Liver (tissue), 9 donors: ENCODE measurements around the gene UBE2QL1. TPM values are rescaled to one million over a fixed set of nuclear protein-coding genes. Genes with fewer than 3 reads are reported as not detected.
A peak's percentile ranks its signal among the peaks of the same experiment; 100 is the strongest.

ENCODE experiments used
- DNase-seq: peaks from one replicate; pipeline ENCODE4 v3.0.0-alpha.2; 2017; ENCODE audit warnings: low spot score
- H3K27ac ChIP-seq, 2 donors: one replicate each; pipeline ENCODE4 v1.7.0; 2013; ENCODE audit warnings: inconsistent platforms in 2 of 2, low read length in 2 of 2, control low read depth in 1 of 2, low read depth in 1 of 2, mild to moderate bottlenecking in 1 of 2
- H3K27me3 ChIP-seq, 4 donors: one replicate each; pipeline versions ENCODE4 v1.6.1 to v1.7.0; 2013; ENCODE audit warnings: low read length in 3 of 4, inconsistent platforms in 1 of 4, mild to moderate bottlenecking in 1 of 4, moderate library complexity in 1 of 4; ENCODE audit not compliant: control insufficient read depth in 4 of 4, insufficient read depth in 4 of 4
- H3K36me3 ChIP-seq, 4 donors: one replicate each; pipeline versions ENCODE4 v1.6.1 to v1.7.0; 2013; ENCODE audit warnings: low read length in 3 of 4, mild to moderate bottlenecking in 3 of 4, low read depth in 1 of 4, moderate library complexity in 1 of 4; ENCODE audit not compliant: control insufficient read depth in 4 of 4, insufficient read depth in 3 of 4
- H3K4me1 ChIP-seq, 4 donors: one replicate each; pipeline versions ENCODE4 v1.6.1 to v1.7.0; 2013; ENCODE audit warnings: low read length in 3 of 4, mild to moderate bottlenecking in 3 of 4, moderate library complexity in 1 of 4; ENCODE audit not compliant: control insufficient read depth in 4 of 4, insufficient read depth in 4 of 4
- H3K4me3 ChIP-seq, 3 donors: one replicate each; pipeline versions ENCODE4 v1.6.1 to v1.7.0; 2013; ENCODE audit warnings: low read length in 3 of 3, control low read depth in 1 of 3, low read depth in 1 of 3, mild to moderate bottlenecking in 1 of 3
- H3K9ac ChIP-seq, 2 donors: one replicate each; pipeline ENCODE4 v1.7.0; 2013; ENCODE audit warnings: low read length in 2 of 2, mild to moderate bottlenecking in 2 of 2, moderate library complexity in 2 of 2, control low read depth in 1 of 2, low read depth in 1 of 2
- H3K9me3 ChIP-seq, 4 donors: one replicate each; pipeline versions ENCODE4 v1.6.1 to v1.7.0; 2013; ENCODE audit warnings: low read length in 3 of 4; ENCODE audit not compliant: control insufficient read depth in 4 of 4
- EGR1 ChIP-seq, 2 donors: IDR thresholded peaks; 2 replicates each; pipeline ENCODE4 v1.6.1; 2016 to 2018; ENCODE audit warnings: antibody characterized with exemption in 2 of 2, low read depth in 2 of 2
- FOXA1 ChIP-seq: IDR thresholded peaks from 2 replicates; pipeline ENCODE4 v1.6.1; 2016; ENCODE audit warnings: antibody characterized with exemption
- FOXA2 ChIP-seq: IDR thresholded peaks from 2 replicates; pipeline ENCODE4 v1.6.1; 2016; ENCODE audit warnings: antibody characterized with exemption
- GABPA ChIP-seq, 2 donors: IDR thresholded peaks in 1 of 2; conservative IDR thresholded peaks in 1 of 2; 2 replicates each; pipeline ENCODE4 v1.6.1; 2016; ENCODE audit warnings: antibody characterized with exemption in 2 of 2, mild to moderate bottlenecking in 1 of 2, moderate library complexity in 1 of 2
- HNF4A ChIP-seq, 2 donors: conservative IDR thresholded peaks; 2 replicates each; pipeline ENCODE4 v1.6.1; 2016; ENCODE audit warnings: antibody characterized with exemption in 2 of 2, mild to moderate bottlenecking in 2 of 2
- HNF4G ChIP-seq: IDR thresholded peaks from 2 replicates; pipeline ENCODE4 v1.6.1; 2016; ENCODE audit warnings: antibody characterized with exemption
- JUND ChIP-seq, 2 donors: IDR thresholded peaks; 2 replicates each; pipeline ENCODE4 v1.6.1; 2016; ENCODE audit warnings: antibody characterized with exemption in 2 of 2
- NR2F2 ChIP-seq: IDR thresholded peaks from 2 replicates; pipeline ENCODE4 v1.6.1; 2016; ENCODE audit warnings: antibody characterized with exemption
- RAD21 ChIP-seq, 2 donors: IDR thresholded peaks; 2 replicates each; pipeline ENCODE4 v1.6.1; 2016; ENCODE audit warnings: antibody characterized with exemption in 2 of 2, mild to moderate bottlenecking in 2 of 2
- RXRA ChIP-seq, 2 donors: IDR thresholded peaks; 2 replicates each; pipeline ENCODE4 v1.6.1; 2017 to 2018; ENCODE audit warnings: antibody characterized with exemption in 2 of 2, mild to moderate bottlenecking in 1 of 2
- SP1 ChIP-seq: IDR thresholded peaks from 2 replicates; pipeline ENCODE4 v1.6.1; 2018; ENCODE audit warnings: antibody characterized with exemption, mild to moderate bottlenecking
- TAF1 ChIP-seq: conservative IDR thresholded peaks from 2 replicates; pipeline ENCODE4 v1.6.1; 2016; ENCODE audit warnings: antibody characterized with exemption, mild to moderate bottlenecking
- WGBS: extraction: QIAGEN DNeasy Blood & Tissue Kit; methylation state at CpG from one replicate; pipeline ENCODE4 v1.1.7; 2013; 5-methylcytosine and 5-hydroxymethylcytosine counted together
- polyA plus RNA-seq, 2 donors: library from polyadenylated mRNA; stranded (reverse) in 1 of 2; unstranded in 1 of 2; fragments of 200-250 nt in 1 of 2; fragments of >200 nt in 1 of 2; fragmentation: Nextera tagmentation in 1 of 2; extraction: Ambion mirVana in 1 of 2; gene quantifications; one replicate each; pipeline versions ENCODE4 v1.2.1 to v1.2.3, GENCODE V29; 2013 to 2015
- total RNA-seq, 2 donors: library from RNA; depleted of rRNA; stranded (reverse); fragments of >200 nt; gene quantifications; one replicate each; pipeline ENCODE4 v1.2.3, GENCODE V29; 2014
- TF ChIP-seq, protein P1 (sequence below): IDR thresholded peaks from 2 replicates; pipeline ENCODE4 v1.6.1; 2016; ENCODE audit warnings: antibody characterized with exemption, mild to moderate bottlenecking
- TF ChIP-seq, protein P2 (sequence below): IDR thresholded peaks from 2 replicates; pipeline ENCODE4 v1.6.1; 2016; ENCODE audit warnings: antibody characterized with exemption
- TF ChIP-seq, protein P3 (sequence below): IDR thresholded peaks from 2 replicates; pipeline ENCODE4 v1.6.1; 2016; ENCODE audit warnings: antibody characterized with exemption
- TF ChIP-seq, protein P4 (sequence below): fragments of 150-350 bp; IDR thresholded peaks from 2 replicates; pipeline ENCODE4 v1.5.1; 2017; ENCODE audit warnings: improper control_type of control experiment, low read depth, low read length; ENCODE audit not compliant: missing input control
- TF ChIP-seq, protein P5 (sequence below): IDR thresholded peaks from 2 replicates; pipeline ENCODE4 v1.6.1; 2016; ENCODE audit warnings: antibody characterized with exemption
- donor health status: healthy.
- donor health status: healthy.
- donor health status: healthy.
- donor health status: healthy.
- donor health status: healthy.

The UBE2QL1 gene
- total and polyA plus RNA-seq, 4 donors: 0.09 to 1.9 (median 0.36) TPM

DNA sequence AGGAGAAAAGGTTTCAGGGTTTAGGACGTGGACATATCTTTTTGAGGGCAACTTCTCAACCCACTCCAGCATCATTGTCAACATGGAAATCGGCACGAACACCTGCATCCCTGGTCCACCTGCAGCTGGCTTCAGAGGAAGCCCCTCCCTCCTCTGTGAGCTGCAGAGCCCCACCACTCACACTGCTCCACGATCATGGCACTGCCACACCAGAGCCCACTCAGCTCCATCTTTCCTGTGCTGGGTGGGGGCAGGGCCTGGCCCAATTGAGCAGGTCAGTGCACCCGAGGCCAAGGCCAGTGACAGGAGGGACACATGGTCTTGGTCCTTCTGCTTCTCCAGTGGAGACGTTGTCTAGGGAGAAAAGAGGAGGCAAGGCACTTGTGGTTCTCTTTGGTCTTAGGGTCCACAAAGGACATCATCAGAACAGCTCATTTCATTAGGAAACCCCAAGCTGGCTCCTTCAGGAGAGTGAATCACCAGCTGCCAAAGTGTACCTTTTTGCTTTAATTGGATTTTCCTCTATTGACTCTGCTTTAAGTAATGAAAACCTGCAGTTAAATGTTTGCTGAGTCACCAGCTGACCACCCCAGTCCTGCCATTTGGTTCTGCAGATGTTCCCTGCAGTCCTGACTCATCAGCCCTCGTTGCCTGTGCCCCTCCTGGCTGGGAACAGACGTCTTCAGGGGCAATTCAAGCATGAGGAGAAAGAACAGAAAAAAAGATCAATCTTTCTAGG is 56.2 kb downstream of the UBE2QL1 start (continued):
- TF ChIP-seq, protein P1, sequence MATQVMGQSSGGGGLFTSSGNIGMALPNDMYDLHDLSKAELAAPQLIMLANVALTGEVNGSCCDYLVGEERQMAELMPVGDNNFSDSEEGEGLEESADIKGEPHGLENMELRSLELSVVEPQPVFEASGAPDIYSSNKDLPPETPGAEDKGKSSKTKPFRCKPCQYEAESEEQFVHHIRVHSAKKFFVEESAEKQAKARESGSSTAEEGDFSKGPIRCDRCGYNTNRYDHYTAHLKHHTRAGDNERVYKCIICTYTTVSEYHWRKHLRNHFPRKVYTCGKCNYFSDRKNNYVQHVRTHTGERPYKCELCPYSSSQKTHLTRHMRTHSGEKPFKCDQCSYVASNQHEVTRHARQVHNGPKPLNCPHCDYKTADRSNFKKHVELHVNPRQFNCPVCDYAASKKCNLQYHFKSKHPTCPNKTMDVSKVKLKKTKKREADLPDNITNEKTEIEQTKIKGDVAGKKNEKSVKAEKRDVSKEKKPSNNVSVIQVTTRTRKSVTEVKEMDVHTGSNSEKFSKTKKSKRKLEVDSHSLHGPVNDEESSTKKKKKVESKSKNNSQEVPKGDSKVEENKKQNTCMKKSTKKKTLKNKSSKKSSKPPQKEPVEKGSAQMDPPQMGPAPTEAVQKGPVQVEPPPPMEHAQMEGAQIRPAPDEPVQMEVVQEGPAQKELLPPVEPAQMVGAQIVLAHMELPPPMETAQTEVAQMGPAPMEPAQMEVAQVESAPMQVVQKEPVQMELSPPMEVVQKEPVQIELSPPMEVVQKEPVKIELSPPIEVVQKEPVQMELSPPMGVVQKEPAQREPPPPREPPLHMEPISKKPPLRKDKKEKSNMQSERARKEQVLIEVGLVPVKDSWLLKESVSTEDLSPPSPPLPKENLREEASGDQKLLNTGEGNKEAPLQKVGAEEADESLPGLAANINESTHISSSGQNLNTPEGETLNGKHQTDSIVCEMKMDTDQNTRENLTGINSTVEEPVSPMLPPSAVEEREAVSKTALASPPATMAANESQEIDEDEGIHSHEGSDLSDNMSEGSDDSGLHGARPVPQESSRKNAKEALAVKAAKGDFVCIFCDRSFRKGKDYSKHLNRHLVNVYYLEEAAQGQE: no peak

DNA sequence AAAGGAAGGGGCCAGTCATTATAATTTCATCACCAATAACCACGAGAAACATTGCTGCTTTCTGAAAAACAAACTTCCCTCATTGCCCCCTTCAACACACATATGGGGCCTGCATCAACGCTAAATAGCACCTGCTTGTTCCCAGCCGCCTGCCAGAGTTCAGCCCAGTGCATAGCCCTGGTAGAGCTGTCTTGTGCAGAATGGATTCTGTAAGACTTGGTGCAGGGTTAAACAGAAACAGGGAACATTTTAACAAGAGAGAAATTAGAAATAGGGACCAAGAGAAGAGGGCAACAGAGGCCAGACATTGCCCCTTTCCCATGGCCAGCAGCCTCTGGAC is 56.7 kb downstream of the UBE2QL1 start:
- WGBS: 68% methylated on average over 3 of the region's 3 CpGs
- Histone ChIP-seq H3K4me1 (peaks cover 13 to 39% (median 23%) of the 10 kb centered on the region in 4 donors), H3K27me3 (no peaks in the 10 kb centered on the region), H3K9me3 (peaks cover 0 to 4% (median 1%) of the 10 kb centered on the region in 4 donors), H3K9ac (no peak overlapping the region), H3K36me3 (no peaks in the 10 kb centered on the region), H3K4me3 (no peak overlapping the region), H3K27ac (peak overlapping the region; percentile 34 to 47)
- no peak for DNase-seq
- TF ChIP-seq NR2F2 (no peak), JUND (IDR thresholded peaks at IDR 0.05) (no peak), FOXA1 (no peak)

DNA sequence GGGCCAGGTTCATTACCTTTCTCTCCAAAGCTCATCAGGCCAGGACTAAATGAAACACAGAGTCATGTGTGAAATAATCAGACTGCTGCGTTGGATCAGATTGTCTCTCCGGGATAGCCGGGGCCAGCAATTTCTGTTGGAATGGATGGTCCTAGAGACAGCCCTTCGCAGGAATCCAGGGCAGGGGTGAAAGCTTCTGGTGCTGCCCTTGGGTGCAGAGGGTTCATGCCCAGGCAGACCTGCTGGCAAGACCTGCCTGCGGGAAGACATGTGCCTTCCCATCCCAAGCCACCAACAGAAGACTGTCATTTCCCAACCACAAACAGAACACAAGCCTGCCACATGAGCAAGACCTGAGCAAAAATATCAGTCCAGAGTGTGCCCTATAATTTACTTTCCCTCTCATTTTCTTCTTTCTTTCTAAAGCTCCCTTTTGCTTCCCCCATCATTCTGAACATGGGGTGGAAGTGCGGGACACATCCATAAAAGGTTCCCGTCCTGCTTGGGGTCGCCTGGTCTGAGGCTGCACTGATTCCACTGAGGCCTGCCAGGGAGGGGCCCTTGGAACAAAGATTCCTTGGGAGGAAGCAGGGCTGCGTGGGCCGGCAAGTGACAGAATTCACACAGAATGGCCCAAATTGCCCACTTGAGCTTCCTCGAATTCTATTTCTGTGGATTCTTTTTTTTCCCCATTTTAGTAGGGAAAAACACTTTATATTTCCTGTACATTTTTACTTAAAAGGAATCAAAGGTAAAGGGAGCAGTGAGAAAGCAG is 57.3 kb downstream of the UBE2QL1 start:
- H3K9me3 ChIP-seq: peaks cover 0 to 4% (median 1%) of the 10 kb centered on the region in 4 donors
- no peaks in the 10 kb centered on the region for H3K27me3 ChIP-seq
- no peaks in the 10 kb centered on the region for H3K36me3 ChIP-seq
- peak overlapping the region; percentile 34 to 47 for H3K27ac ChIP-seq
- H3K9ac ChIP-seq: no peak overlapping the region
- H3K4me1 ChIP-seq: peaks cover 13 to 41% (median 23%) of the 10 kb centered on the region in 4 donors
- 63% methylated on average over 11 of the region's 11 CpGs for WGBS
- no peak overlapping the region for H3K4me3 ChIP-seq
- DNase-seq: no peak
- TF ChIP-seq, protein P2, sequence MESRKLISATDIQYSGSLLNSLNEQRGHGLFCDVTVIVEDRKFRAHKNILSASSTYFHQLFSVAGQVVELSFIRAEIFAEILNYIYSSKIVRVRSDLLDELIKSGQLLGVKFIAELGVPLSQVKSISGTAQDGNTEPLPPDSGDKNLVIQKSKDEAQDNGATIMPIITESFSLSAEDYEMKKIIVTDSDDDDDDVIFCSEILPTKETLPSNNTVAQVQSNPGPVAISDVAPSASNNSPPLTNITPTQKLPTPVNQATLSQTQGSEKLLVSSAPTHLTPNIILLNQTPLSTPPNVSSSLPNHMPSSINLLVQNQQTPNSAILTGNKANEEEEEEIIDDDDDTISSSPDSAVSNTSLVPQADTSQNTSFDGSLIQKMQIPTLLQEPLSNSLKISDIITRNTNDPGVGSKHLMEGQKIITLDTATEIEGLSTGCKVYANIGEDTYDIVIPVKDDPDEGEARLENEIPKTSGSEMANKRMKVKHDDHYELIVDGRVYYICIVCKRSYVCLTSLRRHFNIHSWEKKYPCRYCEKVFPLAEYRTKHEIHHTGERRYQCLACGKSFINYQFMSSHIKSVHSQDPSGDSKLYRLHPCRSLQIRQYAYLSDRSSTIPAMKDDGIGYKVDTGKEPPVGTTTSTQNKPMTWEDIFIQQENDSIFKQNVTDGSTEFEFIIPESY: no peak
- no peak for TF ChIP-seq HNF4G
- TF ChIP-seq, protein P3, sequence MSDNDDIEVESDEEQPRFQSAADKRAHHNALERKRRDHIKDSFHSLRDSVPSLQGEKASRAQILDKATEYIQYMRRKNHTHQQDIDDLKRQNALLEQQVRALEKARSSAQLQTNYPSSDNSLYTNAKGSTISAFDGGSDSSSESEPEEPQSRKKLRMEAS: peak; percentile 54
- TF ChIP-seq HNF4A (conservative IDR thresholded peaks at IDR 0.05): peak; percentile 58 to 82
- TF ChIP-seq, protein P4, sequence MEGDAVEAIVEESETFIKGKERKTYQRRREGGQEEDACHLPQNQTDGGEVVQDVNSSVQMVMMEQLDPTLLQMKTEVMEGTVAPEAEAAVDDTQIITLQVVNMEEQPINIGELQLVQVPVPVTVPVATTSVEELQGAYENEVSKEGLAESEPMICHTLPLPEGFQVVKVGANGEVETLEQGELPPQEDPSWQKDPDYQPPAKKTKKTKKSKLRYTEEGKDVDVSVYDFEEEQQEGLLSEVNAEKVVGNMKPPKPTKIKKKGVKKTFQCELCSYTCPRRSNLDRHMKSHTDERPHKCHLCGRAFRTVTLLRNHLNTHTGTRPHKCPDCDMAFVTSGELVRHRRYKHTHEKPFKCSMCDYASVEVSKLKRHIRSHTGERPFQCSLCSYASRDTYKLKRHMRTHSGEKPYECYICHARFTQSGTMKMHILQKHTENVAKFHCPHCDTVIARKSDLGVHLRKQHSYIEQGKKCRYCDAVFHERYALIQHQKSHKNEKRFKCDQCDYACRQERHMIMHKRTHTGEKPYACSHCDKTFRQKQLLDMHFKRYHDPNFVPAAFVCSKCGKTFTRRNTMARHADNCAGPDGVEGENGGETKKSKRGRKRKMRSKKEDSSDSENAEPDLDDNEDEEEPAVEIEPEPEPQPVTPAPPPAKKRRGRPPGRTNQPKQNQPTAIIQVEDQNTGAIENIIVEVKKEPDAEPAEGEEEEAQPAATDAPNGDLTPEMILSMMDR: no peak
- TF ChIP-seq JUND (IDR thresholded peaks at IDR 0.05): peak in 1 of 2 donors; percentile 40
- TF ChIP-seq FOXA1: no peak
- no peak for TF ChIP-seq NR2F2
- TF ChIP-seq, protein P5, sequence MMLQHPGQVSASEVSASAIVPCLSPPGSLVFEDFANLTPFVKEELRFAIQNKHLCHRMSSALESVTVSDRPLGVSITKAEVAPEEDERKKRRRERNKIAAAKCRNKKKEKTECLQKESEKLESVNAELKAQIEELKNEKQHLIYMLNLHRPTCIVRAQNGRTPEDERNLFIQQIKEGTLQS: no peak
- TF ChIP-seq SP1: peak; percentile 42
- TF ChIP-seq RXRA (IDR thresholded peaks at IDR 0.05): peak; percentile 58 to 92
- no peak for TF ChIP-seq RAD21 (IDR thresholded peaks at IDR 0.05)
- TF ChIP-seq FOXA2: no peak
- TF ChIP-seq, protein P1: no peak
- TF ChIP-seq GABPA (IDR thresholded peaks at IDR 0.05 in 1 of 2, conservative IDR thresholded peaks at IDR 0.05 in 1 of 2): no peak
- TF ChIP-seq EGR1 (IDR thresholded peaks at IDR 0.05; ENCODE audit: low read depth in 2 of 2): no peak
- no peak for TF ChIP-seq TAF1
